Peyer's patch (tissue), 4 donors: ENCODE results near the gene ATAD3C. TPM values are rescaled to one million over a fixed set of nuclear protein-coding genes. Genes with fewer than 3 reads are reported as not detected.
"Not testable (repeated sequence)": the region's sequence is repeated elsewhere in the genome, so short reads cannot be mapped to it uniquely, and the experiment has no call there.

Experiments used
- DNase-seq, 3 donors: peaks; one replicate each; pipeline ENCODE4 v3.0.0-alpha.2; 2017 to 2019
- H3K27ac ChIP-seq, 4 donors: fragments of 200-600 bp; sonication (generic); one replicate each; pipeline ENCODE4 v1.5.1; 2016 to 2019
- H3K27me3 ChIP-seq, 2 donors: fragments of 200-600 bp; sonication (generic); one replicate each; pipeline ENCODE4 v1.5.1; 2019
- H3K36me3 ChIP-seq, 3 donors: fragments of 200-600 bp; sonication (generic); one replicate each; pipeline ENCODE4 v1.5.1; 2016 to 2019
- H3K4me1 ChIP-seq, 4 donors: fragments of 200-600 bp; sonication (generic); one replicate each; pipeline ENCODE4 v1.5.1; 2016 to 2019
- H3K4me3 ChIP-seq, 4 donors: fragments of 200-600 bp; sonication (generic); 1 replicate in 3 of 4; 2 replicates in 1 of 4; pipeline ENCODE4 v1.5.1; 2016 to 2019; ENCODE audit warnings: mild to moderate bottlenecking in 1 of 4
- H3K9me3 ChIP-seq, 4 donors: fragments of 200-600 bp; sonication (generic); one replicate each; pipeline ENCODE4 v1.5.1; 2016 to 2019; ENCODE audit warnings: mild to moderate bottlenecking in 1 of 4
- CTCF ChIP-seq, 6 experiments: fragments of 450-650 bp in 4 of 6; fragments of 200-600 bp in 2 of 6; sonication (generic) in 1 of 6; IDR thresholded peaks; one replicate each; pipeline ENCODE4 v1.5.1; 2017 to 2019; ENCODE audit warnings: antibody characterized with exemption in 6 of 6, mild to moderate bottlenecking in 3 of 6, moderate library complexity in 1 of 6
- POLR2A ChIP-seq, 2 donors: fragments of 450-650 bp; IDR thresholded peaks; one replicate each; pipeline ENCODE4 v1.5.1; 2017; ENCODE audit warnings: antibody characterized with exemption in 2 of 2, mild to moderate bottlenecking in 2 of 2, moderate library complexity in 2 of 2
- total RNA-seq, 4 donors: library from RNA; depleted of rRNA; stranded (reverse); fragments of >200 nt; gene quantifications; one replicate each; pipeline ENCODE4 v1.1.0, GENCODE V29; 2016

The ATAD3C gene
- total RNA-seq, 4 donors from 2014 or later: 0.27 TPM; not detected in 3

DNA sequence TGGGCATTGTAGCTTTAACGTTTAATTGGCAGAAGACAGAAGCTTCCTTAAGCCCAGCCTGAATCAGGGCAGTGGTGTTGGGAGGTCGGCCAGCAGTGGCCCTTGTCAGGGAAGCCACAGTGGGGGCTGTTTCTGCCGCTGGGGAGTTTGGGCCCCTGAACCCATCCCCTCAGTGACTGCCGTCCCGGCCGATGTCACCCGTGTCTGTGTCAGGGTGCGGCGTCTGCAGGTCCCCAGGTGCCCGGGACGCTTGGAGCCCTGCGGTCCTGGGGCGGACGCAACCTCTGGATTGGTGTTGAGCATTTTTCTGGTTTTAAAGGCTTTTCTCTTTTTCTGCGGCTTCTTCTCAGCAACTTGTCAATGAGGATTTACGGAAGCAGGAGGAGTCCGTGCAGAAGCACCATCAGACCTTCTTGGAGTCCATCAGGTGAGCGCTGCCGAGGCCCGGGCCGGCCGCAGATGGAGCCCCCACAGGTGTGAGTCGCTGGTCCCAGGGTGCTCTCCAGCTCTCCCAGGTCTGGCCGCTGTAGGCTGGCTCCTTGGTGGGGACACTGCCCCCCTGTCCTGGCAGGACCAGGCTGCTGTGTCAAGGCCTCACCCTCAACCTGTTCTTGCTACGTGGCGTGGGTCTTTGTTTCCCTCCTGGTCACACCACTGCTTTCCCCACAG lies 2.3 kb downstream of the ATAD3C start:
- Histone ChIP-seq H3K4me1 (no peaks in the 10 kb centered on the region), H3K27me3 (no peaks in the 10 kb centered on the region), H3K9me3 (no peaks in the 10 kb centered on the region), H3K36me3 (no peaks in the 10 kb centered on the region), H3K27ac (no peak overlapping the region), H3K4me3 (no peak overlapping the region)
- no peak for DNase-seq
- TF ChIP-seq CTCF (IDR thresholded peaks at IDR 0.05) (no peak), POLR2A (IDR thresholded peaks at IDR 0.05) (no peak)

DNA sequence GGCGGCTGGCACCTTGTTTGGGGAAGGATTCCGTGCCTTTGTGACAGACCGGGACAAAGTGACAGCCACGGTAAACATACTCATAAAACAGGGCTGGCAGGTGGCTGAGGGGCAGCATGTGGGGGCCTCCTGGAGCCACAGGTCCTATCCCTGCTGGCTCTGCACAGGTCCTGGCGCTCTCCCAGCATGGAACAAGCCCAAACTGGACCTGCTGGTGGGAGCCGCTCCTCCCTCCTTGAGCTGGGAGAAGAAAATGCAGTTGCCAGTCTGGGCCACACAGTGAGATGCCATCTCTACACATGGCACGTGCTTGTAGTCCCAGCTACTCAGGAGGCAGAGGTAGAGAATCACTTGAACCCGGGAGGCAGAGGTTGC lies 2.9 kb downstream of the ATAD3C start:
- not testable (repeated sequence) for H3K4me1 ChIP-seq, H3K9me3 ChIP-seq, H3K27ac ChIP-seq, H3K4me3 ChIP-seq, H3K27me3 ChIP-seq, H3K36me3 ChIP-seq, DNase-seq

DNA sequence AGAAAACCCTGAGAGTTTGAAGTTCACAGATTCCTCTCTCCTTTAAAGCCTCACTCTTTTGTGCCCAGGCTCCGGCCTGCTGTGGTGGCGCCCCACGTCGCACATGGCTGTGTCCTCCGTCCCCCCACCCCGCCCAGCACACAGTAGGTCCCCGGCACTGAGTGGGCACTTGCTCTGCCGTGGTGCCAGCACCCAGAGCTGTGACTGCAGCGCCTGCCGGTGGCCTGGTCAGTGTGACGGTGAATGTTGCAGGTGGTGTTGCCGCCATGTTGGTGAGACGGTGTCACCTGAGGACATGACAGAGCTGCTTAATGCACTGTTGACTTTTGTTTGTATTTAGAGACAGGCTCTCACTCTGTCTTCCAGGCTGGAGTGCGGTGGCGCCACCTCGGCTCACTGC lies 3.4 kb downstream of the ATAD3C start:
- Histone ChIP-seq H3K36me3 (no peaks in the 10 kb centered on the region), H3K4me1 (no peaks in the 10 kb centered on the region), H3K4me3 (no peak overlapping the region), H3K27me3 (no peaks in the 10 kb centered on the region), H3K27ac (no peak overlapping the region), H3K9me3 (no peaks in the 10 kb centered on the region)
- no peak for DNase-seq
- TF ChIP-seq CTCF (IDR thresholded peaks at IDR 0.05) (no peak), POLR2A (IDR thresholded peaks at IDR 0.05) (no peak)

- not testable (repeated sequence) for H3K4me3 ChIP-seq, H3K36me3 ChIP-seq, DNase-seq, H3K27me3 ChIP-seq, H3K4me1 ChIP-seq, H3K9me3 ChIP-seq, H3K27ac ChIP-seq
Measured at GRCh38 chr1:1454286-1455056, 5.0 kb downstream of the ATAD3C start.

- no peaks in the 10 kb centered on the region for H3K9me3 ChIP-seq
- no peak for TF ChIP-seq POLR2A (IDR thresholded peaks at IDR 0.05)
- TF ChIP-seq CTCF (IDR thresholded peaks at IDR 0.05): no peak
- DNase-seq: no peak
- no peak overlapping the region for H3K27ac ChIP-seq
- no peak overlapping the region for H3K4me3 ChIP-seq
- H3K4me1 ChIP-seq: no peaks in the 10 kb centered on the region
- H3K36me3 ChIP-seq: no peaks in the 10 kb centered on the region
- H3K27me3 ChIP-seq: no peaks in the 10 kb centered on the region
Measured at GRCh38 chr1:1455366-1455884, 5.9 kb downstream of the ATAD3C start.

GRCh38 chr1:1455934-1456333 lies 6.4 kb downstream of the ATAD3C start:
- H3K4me1 ChIP-seq, H3K27ac ChIP-seq, H3K36me3 ChIP-seq, H3K4me3 ChIP-seq, H3K9me3 ChIP-seq, DNase-seq, H3K27me3 ChIP-seq: not testable (repeated sequence)

GRCh38 chr1:1456683-1457255 lies 7.3 kb downstream of the ATAD3C start:
- DNase-seq, H3K27ac ChIP-seq, H3K9me3 ChIP-seq, H3K36me3 ChIP-seq, H3K4me1 ChIP-seq, H3K27me3 ChIP-seq, H3K4me3 ChIP-seq: not testable (repeated sequence)

- not testable (repeated sequence) for H3K4me3 ChIP-seq, H3K36me3 ChIP-seq, H3K27me3 ChIP-seq, H3K9me3 ChIP-seq, H3K27ac ChIP-seq, DNase-seq, H3K4me1 ChIP-seq
Measured at GRCh38 chr1:1459156-1459555, 9.7 kb downstream of the ATAD3C start.

GRCh38 chr1:1459711-1460110 lies 10.2 kb downstream of the ATAD3C start:
- not testable (repeated sequence) for H3K9me3 ChIP-seq, H3K27me3 ChIP-seq, H3K4me3 ChIP-seq, H3K4me1 ChIP-seq, DNase-seq, H3K27ac ChIP-seq, H3K36me3 ChIP-seq
